Erythroblast (primary cell): ENCODE results near the gene NOM1.

Experiments
- GATA1 ChIP-seq: IDR thresholded peaks from 2 replicates; pipeline ENCODE4 v1.6.1; 2011; ENCODE audit warnings: low read depth, mild to moderate bottlenecking, control low read depth, low read length, moderate library complexity
- POLR2A ChIP-seq: IDR thresholded peaks from 2 replicates; pipeline ENCODE4 v1.6.1; 2011; ENCODE audit warnings: mild to moderate bottlenecking, low read length

DNA sequence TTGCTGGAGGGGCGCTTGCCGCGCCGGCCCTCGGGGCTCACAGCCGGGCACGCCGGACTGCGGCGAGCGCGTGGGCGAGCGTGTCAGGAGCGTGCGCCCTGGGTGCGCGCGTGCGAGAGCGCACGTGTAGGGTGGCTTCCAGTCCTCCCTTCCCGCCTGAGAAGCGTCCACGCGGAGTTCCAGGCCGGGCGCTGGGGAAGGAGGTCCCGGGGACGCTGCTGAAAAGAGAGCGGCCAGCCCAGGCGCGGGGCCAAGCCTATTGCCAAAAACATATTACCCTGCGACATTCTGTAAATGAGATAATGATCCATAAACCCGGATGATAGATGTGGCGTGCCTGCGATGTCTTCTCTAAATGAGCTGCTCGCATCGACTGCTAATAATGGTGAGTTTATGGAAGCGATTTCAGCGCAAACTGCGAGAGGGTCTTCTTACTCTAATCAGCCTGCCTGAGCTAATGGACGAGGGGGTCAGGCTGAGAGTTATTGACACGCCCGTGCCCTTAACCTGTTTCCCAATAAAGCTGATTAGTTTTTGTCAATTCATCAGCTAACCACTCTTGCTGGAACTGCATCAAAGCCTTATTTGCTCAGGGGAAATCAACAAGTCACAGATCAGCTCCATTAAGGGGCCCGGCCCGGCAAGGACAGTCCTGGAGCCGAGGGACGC is 69.0 kb downstream of the NOM1 start:
- no peak for TF ChIP-seq POLR2A
- no peak for TF ChIP-seq GATA1
